Upper lobe of left lung (tissue), 6 donors: Measurements from ENCODE around the gene GCGR. TPM values are rescaled to one million over a fixed set of nuclear protein-coding genes. Genes with fewer than 3 reads are reported as not detected.

Experiments used
- ATAC-seq, 2 donors: fragments of 200-7000 bp; cut with Tn5 transposase; one replicate each; pipeline ENCODE4 v1.9.1; 2022; ENCODE audit warnings: mild to moderate bottlenecking in 2 of 2, moderate library complexity in 2 of 2; ENCODE audit not compliant: low FRiP score in 2 of 2
- DNase-seq, 2 donors: peaks; one replicate each; pipeline ENCODE4 v3.0.0-alpha.2; 2019 to 2020
- H3K27ac ChIP-seq, 4 donors: fragments of 200-600 bp; sonication (generic); one replicate each; pipeline ENCODE4 v1.5.1; 2016 to 2019
- H3K27me3 ChIP-seq, 4 donors: fragments of 200-600 bp; sonication (generic); one replicate each; pipeline ENCODE4 v1.5.1; 2017 to 2019
- H3K36me3 ChIP-seq, 4 donors: fragments of 200-600 bp; sonication (generic); one replicate each; pipeline ENCODE4 v1.5.1; 2016 to 2019
- H3K4me1 ChIP-seq, 4 donors: fragments of 200-600 bp; sonication (generic); one replicate each; pipeline ENCODE4 v1.5.1; 2018 to 2019
- H3K4me3 ChIP-seq, 4 donors: fragments of 200-600 bp; sonication (generic); one replicate each; pipeline ENCODE4 v1.5.1; 2017 to 2019; ENCODE audit warnings: mild to moderate bottlenecking in 2 of 4, moderate library complexity in 1 of 4
- H3K9me3 ChIP-seq, 4 donors: fragments of 200-600 bp; sonication (generic); one replicate each; pipeline ENCODE4 v1.5.1; 2018 to 2019
- CTCF ChIP-seq, 6 experiments: fragments of 450-650 bp in 4 of 6; fragments of 200-600 bp in 2 of 6; sonication (generic) in 2 of 6; IDR thresholded peaks; one replicate each; pipeline ENCODE4 v1.5.1; 2016 to 2019; ENCODE audit warnings: antibody characterized with exemption in 6 of 6
- EP300 ChIP-seq, 4 donors: sonication (generic); formaldehyde crosslinking; IDR thresholded peaks; one replicate each; pipeline ENCODE4 v1.5.1; 2017; ENCODE audit warnings: antibody characterized with exemption in 4 of 4, control low read depth in 2 of 4
- POLR2A ChIP-seq, 4 donors: fragments of 450-650 bp; IDR thresholded peaks; one replicate each; pipeline ENCODE4 v1.5.1; 2016 to 2017; ENCODE audit warnings: antibody characterized with exemption in 4 of 4, mild to moderate bottlenecking in 2 of 4
- POLR2AphosphoS5 ChIP-seq, 2 donors: sonication (generic); formaldehyde crosslinking; IDR thresholded peaks; one replicate each; pipeline ENCODE4 v1.5.1; 2017; ENCODE audit warnings: antibody characterized with exemption in 2 of 2
- WGBS, 2 donors: methylation state at CpG; one replicate each; pipeline ENCODE4 v1.1.5; 2017 to 2018; 5-methylcytosine and 5-hydroxymethylcytosine counted together
- total RNA-seq, 6 donors: library from RNA; depleted of rRNA in 4 of 6; stranded (reverse); fragments of >200 nt in 4 of 6; gene quantifications; one replicate each; pipeline versions ENCODE4 v1.1.0 to v1.2.1, GENCODE V29; 2016 to 2021
- donor health status: DM: no; HTN: no; CAD: no; lungs with moderate emphysema.
- donor health status: DM: no; HTN: yes; CAD: no; lungs with severe emphysema.

The GCGR gene
- total RNA-seq, 6 donors from 2014 or later: 11.1 TPM; not detected in 5

- Histone ChIP-seq H3K4me1 (peaks cover 36 to 68% (median 38%) of the 10 kb centered on the region in 4 donors), H3K4me3 (peak within 1 kb of the TSS; percentile 91 to 100 (median 94)), H3K9me3 (no peaks in the 10 kb centered on the region), H3K36me3 (peaks cover 6 to 56% (median 22%) of the 10 kb centered on the region in 4 donors), H3K27ac (peak within 1 kb of the TSS; percentile 93 to 98 (median 96)), H3K27me3 (no peaks in the 10 kb centered on the region)
- DNase-seq: peak in 1 of 2 donors; percentile 98
- TF ChIP-seq POLR2A (IDR thresholded peaks at IDR 0.05) (peak in 3 of 4 donors; percentile 77 to 93 (median 82)), EP300 (IDR thresholded peaks at IDR 0.05) (no peak), POLR2AphosphoS5 (IDR thresholded peaks at IDR 0.05) (peak; percentile 81 to 85), CTCF (IDR thresholded peaks at IDR 0.05) (no peak)
- ATAC-seq: peak in 1 of 2 donors; percentile 92
- 0% methylated on average over 2 to 70 of the region's 95 CpGs for WGBS, 2 donors
These were observed 56.2 kb downstream of the GCGR start, which contains the start of gene P4HB for GRCh38 chr17:81859906-81860755. Gene P4HB (minus strand): TSS chr17:81860535. CDS start chr17:81860471, 64 bp downstream.

GRCh38 chr17:81860756-81861568 is 57.0 kb downstream of the GCGR start:
- H3K36me3 ChIP-seq: peaks cover 0 to 56% (median 24%) of the 10 kb centered on the region in 4 donors
- TF ChIP-seq POLR2AphosphoS5 (IDR thresholded peaks at IDR 0.05) (peak; percentile 99 to 100), POLR2A (IDR thresholded peaks at IDR 0.05) (peak; percentile 86 to 98 (median 90)), EP300 (IDR thresholded peaks at IDR 0.05) (peak in 1 of 4 donors; percentile 82), CTCF (IDR thresholded peaks at IDR 0.05) (peak in 3 of 6 experiments; percentile 44 to 52 (median 48))
- DNase-seq (peak; percentile 99 to 100), ATAC-seq (peak; percentile 95 to 99)
- WGBS, 2 donors: 0% methylated on average over 55 of the region's 74 CpGs; no CpG with 5 or more reads in 1 of the 2 donors
- H3K9me3 ChIP-seq: no peaks in the 10 kb centered on the region
- peaks cover 36 to 64% (median 38%) of the 10 kb centered on the region in 4 donors for H3K4me1 ChIP-seq
- no peaks in the 10 kb centered on the region for H3K27me3 ChIP-seq
- peak overlapping the region; percentile 93 to 98 (median 96) for H3K27ac ChIP-seq
- H3K4me3 ChIP-seq: peak overlapping the region; percentile 65 to 97 (median 91)

GRCh38 chr17:81863123-81863675 is 59.2 kb downstream of the GCGR start:
- TF ChIP-seq POLR2A (IDR thresholded peaks at IDR 0.05): no peak
- no peak for TF ChIP-seq POLR2AphosphoS5 (IDR thresholded peaks at IDR 0.05)
- TF ChIP-seq EP300 (IDR thresholded peaks at IDR 0.05): no peak
- TF ChIP-seq CTCF (IDR thresholded peaks at IDR 0.05): no peak
- Histone ChIP-seq H3K9me3 (no peaks in the 10 kb centered on the region), H3K4me3 (no peak overlapping the region), H3K36me3 (peaks cover under 1 to 54% (median 24%) of the 10 kb centered on the region in 4 donors), H3K27ac (peak overlapping the region in 1 of 4 donors; percentile 33), H3K4me1 (peaks cover 37 to 70% (median 42%) of the 10 kb centered on the region in 4 donors), H3K27me3 (no peaks in the 10 kb centered on the region)
- ATAC-seq (no peak), DNase-seq (no peak)
- WGBS, 2 donors: 77 to 79% methylated on average over 6 of the region's 6 CpGs

Other genes starting within 250 kb of the GCGR start
- gene NPLOC4, start 167.0 kb upstream of the GCGR start, total RNA-seq: 100 to 1,000 TPM in 2 of 6 donors, 10 to 100 TPM in 4; 59.9 to 373 (median 87.4) TPM
- 1 to 10 TPM in 3 of 6 donors, under 1 TPM in 3; 0.61 to 2.8 (median 1.0) TPM for gene TSPAN10, start 167.0 kb upstream of the GCGR start, total RNA-seq
- 10 to 100 TPM in 1 of 6 donors, 1 to 10 TPM in 2, not detected in 3; 1.0 to 12.6 (median 1.7) TPM for gene PDE6G, start 147.6 kb upstream of the GCGR start, total RNA-seq
- gene OXLD1, start 137.5 kb upstream of the GCGR start, total RNA-seq: 10 to 100 TPM; 32.2 to 46.7 (median 38.5) TPM
- 10 to 100 TPM; 10.8 to 49.2 (median 12.6) TPM for gene CCDC137, start 137.4 kb upstream of the GCGR start, total RNA-seq
- gene ARL16, start 120.4 kb upstream of the GCGR start, total RNA-seq: 10 to 100 TPM; 16.9 to 47.1 (median 20.5) TPM
- 100 to 1,000 TPM in 4 of 6 donors, 10 to 100 TPM in 2; 74.7 to 164 (median 108) TPM for gene HGS, start 120.1 kb upstream of the GCGR start, total RNA-seq
- 10 to 100 TPM; 29.3 to 69.8 (median 47.8) TPM for gene MRPL12, start 100.8 kb upstream of the GCGR start, total RNA-seq
- gene SLC25A10, start 91.9 kb upstream of the GCGR start, total RNA-seq: 10 to 100 TPM in 5 of 6 donors, 1 to 10 TPM in 1; 9.9 to 20.2 (median 12.7) TPM
- 100 to 1,000 TPM in 1 of 6 donors, 10 to 100 TPM in 5; 30.1 to 106 (median 70.1) TPM for gene MCRIP1, start 29.1 kb downstream of the GCGR start, total RNA-seq
- not detected for gene PPP1R27, start 30.9 kb downstream of the GCGR start, total RNA-seq
- gene P4HB, start 56.4 kb downstream of the GCGR start, total RNA-seq: 100 to 1,000 TPM; 374 to 627 (median 531) TPM
- 100 to 1,000 TPM; 171 to 522 (median 302) TPM for gene ARHGDIA, start 67.2 kb downstream of the GCGR start, total RNA-seq
- gene ALYREF, start 87.4 kb downstream of the GCGR start, total RNA-seq: 10 to 100 TPM; 43.0 to 71.0 (median 60.1) TPM
- 100 to 1,000 TPM in 3 of 6 donors, 10 to 100 TPM in 3; 24.1 to 138 (median 99.2) TPM for gene ANAPC11, start 87.6 kb downstream of the GCGR start, total RNA-seq
- 1 to 10 TPM in 1 of 6 donors, under 1 TPM in 2, not detected in 3; 0.37 to 1.8 (median 0.94) TPM for gene NPB, start 98.1 kb downstream of the GCGR start, total RNA-seq
- gene PCYT2, start 107.2 kb downstream of the GCGR start, total RNA-seq: 10 to 100 TPM; 29.1 to 63.1 (median 52.2) TPM
- 10 to 100 TPM; 35.7 to 87.0 (median 39.7) TPM for gene SIRT7, start 114.0 kb downstream of the GCGR start, total RNA-seq
- 10 to 100 TPM; 23.0 to 46.4 (median 28.8) TPM for gene MAFG, start 123.6 kb downstream of the GCGR start, total RNA-seq
- 10 to 100 TPM in 4 of 6 donors, 1 to 10 TPM in 2; 8.4 to 42.4 (median 14.6) TPM for gene PYCR1, start 133.2 kb downstream of the GCGR start, total RNA-seq
- gene MYADML2, start 143.1 kb downstream of the GCGR start, total RNA-seq: not detected
- 1 to 10 TPM in 5 of 6 donors, under 1 TPM in 1; 0.89 to 5.0 (median 2.3) TPM for gene NOTUM, start 157.0 kb downstream of the GCGR start, total RNA-seq
- 10 to 100 TPM; 26.0 to 96.4 (median 56.1) TPM for gene ASPSCR1, start 173.5 kb downstream of the GCGR start, total RNA-seq
- 10 to 100 TPM; 24.1 to 60.5 (median 47.8) TPM for gene CENPX, start 218.7 kb downstream of the GCGR start, total RNA-seq
- gene LRRC45, start 219.2 kb downstream of the GCGR start, total RNA-seq: 10 to 100 TPM; 14.0 to 57.6 (median 20.4) TPM
- gene RAC3, start 227.5 kb downstream of the GCGR start, total RNA-seq: 10 to 100 TPM in 2 of 6 donors, 1 to 10 TPM in 4; 3.0 to 12.6 (median 7.1) TPM
- 100 to 1,000 TPM; 122 to 358 (median 211) TPM for gene DCXR, start 233.5 kb downstream of the GCGR start, total RNA-seq
- 100 to 1,000 TPM in 1 of 6 donors, 10 to 100 TPM in 5; 25.0 to 101 (median 37.5) TPM for gene RFNG, start 247.7 kb downstream of the GCGR start, total RNA-seq
- 100 to 1,000 TPM in 4 of 6 donors, 10 to 100 TPM in 2; 55.2 to 147 (median 108) TPM for gene GPS1, start 247.7 kb downstream of the GCGR start, total RNA-seq